ENCODE data around the gene SOX18. TPM values are rescaled to one million over a fixed set of nuclear protein-coding genes. Genes with fewer than 3 reads are reported as not detected.

The SOX18 gene
- total RNA-seq, 1 experiment from 2014 or later: not detected

DNA sequence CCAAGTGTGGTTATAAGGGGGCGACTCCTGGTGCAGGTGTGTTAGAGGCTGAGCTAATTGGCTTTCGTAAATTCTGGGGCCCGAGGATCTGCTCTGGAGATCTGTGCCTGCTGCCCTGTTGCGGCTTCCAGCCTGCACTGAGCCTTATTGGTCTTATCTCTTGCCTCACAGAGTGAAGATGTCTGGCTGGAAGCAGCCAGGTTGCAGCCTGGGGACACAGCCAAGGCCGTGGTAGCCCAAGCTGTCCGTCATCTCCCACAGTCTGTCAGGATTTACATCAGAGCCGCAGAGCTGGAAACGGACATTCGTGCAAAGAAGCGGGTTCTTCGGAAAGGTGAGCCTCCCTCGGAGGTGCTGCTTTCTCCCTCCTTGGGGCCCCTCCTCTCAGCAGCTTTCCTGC lies 48.5 kb downstream of the SOX18 start:
- no peaks in the 10 kb centered on the region for H3K27me3 Mint-ChIP-seq (ENCODE audit: unreplicated experiment)
- TF ChIP-seq, protein P1, sequence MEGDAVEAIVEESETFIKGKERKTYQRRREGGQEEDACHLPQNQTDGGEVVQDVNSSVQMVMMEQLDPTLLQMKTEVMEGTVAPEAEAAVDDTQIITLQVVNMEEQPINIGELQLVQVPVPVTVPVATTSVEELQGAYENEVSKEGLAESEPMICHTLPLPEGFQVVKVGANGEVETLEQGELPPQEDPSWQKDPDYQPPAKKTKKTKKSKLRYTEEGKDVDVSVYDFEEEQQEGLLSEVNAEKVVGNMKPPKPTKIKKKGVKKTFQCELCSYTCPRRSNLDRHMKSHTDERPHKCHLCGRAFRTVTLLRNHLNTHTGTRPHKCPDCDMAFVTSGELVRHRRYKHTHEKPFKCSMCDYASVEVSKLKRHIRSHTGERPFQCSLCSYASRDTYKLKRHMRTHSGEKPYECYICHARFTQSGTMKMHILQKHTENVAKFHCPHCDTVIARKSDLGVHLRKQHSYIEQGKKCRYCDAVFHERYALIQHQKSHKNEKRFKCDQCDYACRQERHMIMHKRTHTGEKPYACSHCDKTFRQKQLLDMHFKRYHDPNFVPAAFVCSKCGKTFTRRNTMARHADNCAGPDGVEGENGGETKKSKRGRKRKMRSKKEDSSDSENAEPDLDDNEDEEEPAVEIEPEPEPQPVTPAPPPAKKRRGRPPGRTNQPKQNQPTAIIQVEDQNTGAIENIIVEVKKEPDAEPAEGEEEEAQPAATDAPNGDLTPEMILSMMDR (IDR thresholded peaks at IDR 0.05; ENCODE audit: unreplicated experiment): no peak
- H3K9me3 Mint-ChIP-seq (ENCODE audit: low read depth, unreplicated experiment): no peaks in the 10 kb centered on the region
- no peaks in the 10 kb centered on the region for H3K4me1 Mint-ChIP-seq (ENCODE audit: low read depth, unreplicated experiment)
- CTCF ChIA-PET: no interaction called here
- intact Hi-C loops (cut with micrococcal nuclease; ENCODE audit: unreplicated experiment): no loop called here
- DNase-seq: no peak
- no peak overlapping the region for H3K27ac Mint-ChIP-seq (ENCODE audit: unreplicated experiment)
- BruUV-seq (replicated peaks): no TSS peak
- no peak overlapping the region for H3K4me3 Mint-ChIP-seq (ENCODE audit: low read depth, unreplicated experiment)
- H3K36me3 Mint-ChIP-seq (ENCODE audit: insufficient read depth, unreplicated experiment): peaks cover 95% of the 10 kb centered on the region

Small RNA genes lying within 50 kb of the gene (microRNA-seq; reads per million reads assigned to microRNA genes)
- gene MIR6813: 1.1 reads per million

Other genes with a start within 250 kb of the SOX18 start
- 2.5 and 3.2 TPM in 2 replicates for gene ZBTB46, start 218.4 kb downstream of the SOX18 start, total RNA-seq (2022)
- 0.24 TPM in 1 of 2 replicates, not detected in the other for gene ABHD16B, start 188.1 kb downstream of the SOX18 start, total RNA-seq (2022)
- gene TPD52L2, start 184.4 kb downstream of the SOX18 start, total RNA-seq (2022): 192 and 197 TPM in 2 replicates
- 79.9 and 85.9 TPM in 2 replicates for gene DNAJC5, start 154.5 kb downstream of the SOX18 start, total RNA-seq (2022)
- 85.1 and 86.3 TPM in 2 replicates for gene UCKL1, start 93.2 kb downstream of the SOX18 start, total RNA-seq (2022)
- 58.1 and 62.8 TPM in 2 replicates for gene ZNF512B, start 79.7 kb downstream of the SOX18 start, total RNA-seq (2022)
- gene SAMD10, start 70.0 kb downstream of the SOX18 start, total RNA-seq (2022): 23.6 and 23.7 TPM in 2 replicates
- gene PRPF6, start 68.5 kb downstream of the SOX18 start, total RNA-seq (2022): 111 and 113 TPM in 2 replicates
- gene C20orf204, start 13.5 kb downstream of the SOX18 start, total RNA-seq (2022): 4.9 and 5.0 TPM in 2 replicates
- gene TCEA2, start 13.6 kb upstream of the SOX18 start, total RNA-seq (2022): 39.9 and 43.7 TPM in 2 replicates
- gene RGS19, start 29.9 kb upstream of the SOX18 start, total RNA-seq (2022): 17.2 and 17.8 TPM in 2 replicates
- 0.17 and 0.33 TPM in 2 replicates for gene OPRL1, start 30.4 kb upstream of the SOX18 start, total RNA-seq (2022)
- gene LKAAEAR1, start 34.8 kb upstream of the SOX18 start, total RNA-seq (2022): not detected in 2 replicates
- gene NPBWR2, start 57.9 kb upstream of the SOX18 start, total RNA-seq (2022): not detected in 2 replicates
- 0.45 TPM in 1 of 2 replicates, not detected in the other for gene MYT1, start 114.8 kb upstream of the SOX18 start, total RNA-seq (2022)
- 61.2 and 62.2 TPM in 2 replicates for gene PCMTD2, start 206.1 kb upstream of the SOX18 start, total RNA-seq (2022)

All from Calu3 (cell line).